ENCODE data around the gene CTNNAL1.

GRCh38 chr9:108924466-108924865, 88.8 kb downstream of the CTNNAL1 start:
- no peak for TF ChIP-seq RAD21 (conservative IDR thresholded peaks at IDR 0.05)
- TF ChIP-seq MXI1 (conservative IDR thresholded peaks at IDR 0.05; ENCODE audit: poor library complexity, severe bottlenecking), result no peak
- no peak for TF ChIP-seq EZH2 (IDR thresholded peaks at IDR 0.05; ENCODE audit: borderline replicate concordance, insufficient read depth, low read length, poor library complexity, severe bottlenecking)
- TF ChIP-seq CTCF (IDR thresholded peaks at IDR 0.05; ENCODE audit: poor library complexity, severe bottlenecking), result no peak
- TF ChIP-seq EP300 (conservative IDR thresholded peaks at IDR 0.05; ENCODE audit: poor library complexity, severe bottlenecking), result no peak
- TF ChIP-seq REST (IDR thresholded peaks at IDR 0.05; ENCODE audit: borderline replicate concordance), result no peak
- no peak for TF ChIP-seq POLR2AphosphoS5 (IDR thresholded peaks at IDR 0.05)
